PFSK-1 (cell line): ENCODE results near the gene ERCC8.

ENCODE experiments used
- POLR2AphosphoS5 ChIP-seq: IDR thresholded peaks from 2 replicates; pipeline ENCODE4 v1.6.1; 2012; ENCODE audit warnings: low read depth, mild to moderate bottlenecking, control low read depth, low read length, moderate library complexity
- SIN3A ChIP-seq: IDR thresholded peaks from 2 replicates; pipeline ENCODE4 v1.6.1; 2012; ENCODE audit warnings: mild to moderate bottlenecking, low read length, moderate library complexity, borderline replicate concordance; ENCODE audit not compliant: insufficient read depth
- TAF1 ChIP-seq: IDR thresholded peaks from 2 replicates; pipeline ENCODE4 v1.6.1; 2012; ENCODE audit warnings: low read length, control low read depth, borderline replicate concordance; ENCODE audit not compliant: insufficient read depth
- TF ChIP-seq, protein P1 (sequence below), 2 experiments: IDR thresholded peaks; 2 replicates each; pipeline versions ENCODE4 v1.6.1 to v1.8.0; 2011 to 2012; ENCODE audit warnings: low read depth in 2 of 2, low read length in 2 of 2, control low read depth in 1 of 2, inconsistent platforms in 1 of 2, mild to moderate bottlenecking in 1 of 2, moderate library complexity in 1 of 2; ENCODE audit not compliant: insufficient read depth in 1 of 2

DNA sequence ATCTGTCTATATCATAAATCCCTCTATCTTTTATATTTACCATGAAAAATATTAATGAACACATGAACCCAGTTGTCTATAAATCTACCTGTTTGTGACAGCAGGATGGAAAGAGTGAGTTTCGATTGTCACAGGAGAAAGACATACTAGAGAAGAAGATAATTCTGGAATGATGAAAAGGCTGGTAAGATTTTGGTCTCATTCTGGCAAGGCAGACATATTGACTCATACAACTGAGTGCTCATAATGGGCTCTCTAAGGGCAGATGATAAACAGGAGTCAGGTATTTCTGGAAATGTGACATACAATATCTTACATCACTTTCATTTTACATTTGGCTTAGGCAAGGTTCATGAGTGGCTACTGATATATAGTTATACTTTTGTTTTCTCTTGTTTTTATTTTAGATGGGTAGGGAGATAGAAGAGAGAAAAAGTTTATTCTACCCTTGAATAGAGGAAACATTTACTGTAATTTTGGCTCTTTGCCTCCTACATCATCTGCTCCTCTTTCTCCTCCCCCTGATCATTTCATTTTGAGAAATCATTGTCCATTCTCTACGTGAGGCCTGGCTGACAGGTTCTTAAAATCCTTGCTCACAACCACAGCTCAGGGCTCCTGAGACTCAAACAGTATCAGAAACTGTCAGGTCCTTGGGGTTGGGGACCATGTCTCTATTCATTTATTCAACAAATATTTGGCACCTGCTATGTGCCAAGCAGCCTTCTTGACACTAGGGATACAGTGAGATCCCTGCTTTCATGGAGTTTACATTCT, 115.2 kb downstream of the ERCC8 start:
- TF ChIP-seq, protein P1, sequence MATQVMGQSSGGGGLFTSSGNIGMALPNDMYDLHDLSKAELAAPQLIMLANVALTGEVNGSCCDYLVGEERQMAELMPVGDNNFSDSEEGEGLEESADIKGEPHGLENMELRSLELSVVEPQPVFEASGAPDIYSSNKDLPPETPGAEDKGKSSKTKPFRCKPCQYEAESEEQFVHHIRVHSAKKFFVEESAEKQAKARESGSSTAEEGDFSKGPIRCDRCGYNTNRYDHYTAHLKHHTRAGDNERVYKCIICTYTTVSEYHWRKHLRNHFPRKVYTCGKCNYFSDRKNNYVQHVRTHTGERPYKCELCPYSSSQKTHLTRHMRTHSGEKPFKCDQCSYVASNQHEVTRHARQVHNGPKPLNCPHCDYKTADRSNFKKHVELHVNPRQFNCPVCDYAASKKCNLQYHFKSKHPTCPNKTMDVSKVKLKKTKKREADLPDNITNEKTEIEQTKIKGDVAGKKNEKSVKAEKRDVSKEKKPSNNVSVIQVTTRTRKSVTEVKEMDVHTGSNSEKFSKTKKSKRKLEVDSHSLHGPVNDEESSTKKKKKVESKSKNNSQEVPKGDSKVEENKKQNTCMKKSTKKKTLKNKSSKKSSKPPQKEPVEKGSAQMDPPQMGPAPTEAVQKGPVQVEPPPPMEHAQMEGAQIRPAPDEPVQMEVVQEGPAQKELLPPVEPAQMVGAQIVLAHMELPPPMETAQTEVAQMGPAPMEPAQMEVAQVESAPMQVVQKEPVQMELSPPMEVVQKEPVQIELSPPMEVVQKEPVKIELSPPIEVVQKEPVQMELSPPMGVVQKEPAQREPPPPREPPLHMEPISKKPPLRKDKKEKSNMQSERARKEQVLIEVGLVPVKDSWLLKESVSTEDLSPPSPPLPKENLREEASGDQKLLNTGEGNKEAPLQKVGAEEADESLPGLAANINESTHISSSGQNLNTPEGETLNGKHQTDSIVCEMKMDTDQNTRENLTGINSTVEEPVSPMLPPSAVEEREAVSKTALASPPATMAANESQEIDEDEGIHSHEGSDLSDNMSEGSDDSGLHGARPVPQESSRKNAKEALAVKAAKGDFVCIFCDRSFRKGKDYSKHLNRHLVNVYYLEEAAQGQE (IDR thresholded peaks at IDR 0.05; ENCODE audit: insufficient read depth in 1 of 2, low read depth in 2 of 2, low read length in 2 of 2) = no peak
- TF ChIP-seq POLR2AphosphoS5 (no peak), TAF1 (no peak), SIN3A (no peak)
